Fibroblast of skin of left quadriceps (primary cell): Measurements from ENCODE around the gene ATP2B2.
"Not testable (repeated sequence)": the region's sequence is repeated elsewhere in the genome, so short reads cannot be mapped to it uniquely, and the experiment has no call there.

Experiments used
- DNase-seq, 2 experiments: peaks; one replicate each; pipeline ENCODE4 v3.0.0-alpha.2; 2013; ENCODE audit warnings: low read depth in 2 of 2

The ATP2B2 gene

GRCh38 chr3:10505050-10505790 is at the start of gene ATP2B2:
Gene ATP2B2 (minus strand): TSS chr3:10505586. CDS start chr3:10449543, 56,043 bp downstream.
- no peak for DNase-seq

DNA sequence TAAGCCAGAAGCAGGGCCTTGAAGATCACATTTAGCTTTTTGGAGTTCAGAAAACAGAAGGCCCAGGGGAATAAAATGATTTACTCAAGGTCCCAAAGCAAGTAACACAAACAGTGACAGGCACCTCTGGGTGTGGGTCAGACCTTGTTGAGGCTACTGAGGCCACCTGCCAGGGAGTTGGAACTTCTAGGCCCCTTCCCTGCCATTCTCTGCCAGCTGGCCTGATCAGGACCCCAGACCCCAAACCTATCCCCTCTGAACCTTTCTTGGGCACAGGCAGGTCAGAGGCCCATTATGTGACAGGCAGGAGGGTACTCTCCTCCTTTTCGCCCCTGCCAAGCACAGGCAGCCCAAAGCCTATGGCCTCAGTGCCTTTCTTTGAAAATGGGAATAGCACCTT is 49.4 kb upstream of the ATP2B2 start:
- no peak for DNase-seq

GRCh38 chr3:10554236-10554611 is 48.8 kb upstream of the ATP2B2 start:
- no peak for DNase-seq

DNA sequence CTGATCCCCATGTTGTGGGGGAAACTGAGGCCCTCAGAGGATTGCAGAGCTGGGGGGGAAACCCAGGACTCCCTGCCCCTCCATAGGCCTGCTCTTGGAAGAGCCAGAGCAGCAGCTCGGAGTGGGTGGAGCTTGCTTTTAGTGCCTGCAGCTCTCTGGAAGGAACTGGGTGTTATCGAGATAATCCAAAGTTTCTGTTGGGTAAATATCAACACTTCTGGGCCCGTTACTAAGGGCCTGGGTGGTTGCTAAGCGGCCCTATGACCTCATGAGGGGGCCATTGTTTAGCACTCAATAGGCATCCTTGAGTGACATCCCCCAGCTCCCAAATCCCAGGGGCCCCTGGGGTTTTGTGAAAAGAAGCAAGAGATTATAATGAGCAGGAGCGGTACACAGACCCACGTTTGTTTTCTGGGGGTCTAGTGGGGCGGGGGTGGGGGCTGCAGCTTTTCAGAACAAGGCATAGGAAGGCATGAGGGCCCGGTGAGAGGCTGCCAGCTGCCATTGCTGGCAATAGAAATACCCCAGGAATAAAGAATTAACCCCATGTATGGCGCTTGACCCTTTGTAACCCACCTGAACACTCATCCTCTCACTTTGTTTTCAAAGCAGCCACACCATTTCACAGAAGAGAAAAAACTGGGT is 48.3 kb upstream of the ATP2B2 start:
- no peak for DNase-seq

- no peak for DNase-seq
Observed at GRCh38 chr3:10552631-10552943, 47.2 kb upstream of the ATP2B2 start.

DNA sequence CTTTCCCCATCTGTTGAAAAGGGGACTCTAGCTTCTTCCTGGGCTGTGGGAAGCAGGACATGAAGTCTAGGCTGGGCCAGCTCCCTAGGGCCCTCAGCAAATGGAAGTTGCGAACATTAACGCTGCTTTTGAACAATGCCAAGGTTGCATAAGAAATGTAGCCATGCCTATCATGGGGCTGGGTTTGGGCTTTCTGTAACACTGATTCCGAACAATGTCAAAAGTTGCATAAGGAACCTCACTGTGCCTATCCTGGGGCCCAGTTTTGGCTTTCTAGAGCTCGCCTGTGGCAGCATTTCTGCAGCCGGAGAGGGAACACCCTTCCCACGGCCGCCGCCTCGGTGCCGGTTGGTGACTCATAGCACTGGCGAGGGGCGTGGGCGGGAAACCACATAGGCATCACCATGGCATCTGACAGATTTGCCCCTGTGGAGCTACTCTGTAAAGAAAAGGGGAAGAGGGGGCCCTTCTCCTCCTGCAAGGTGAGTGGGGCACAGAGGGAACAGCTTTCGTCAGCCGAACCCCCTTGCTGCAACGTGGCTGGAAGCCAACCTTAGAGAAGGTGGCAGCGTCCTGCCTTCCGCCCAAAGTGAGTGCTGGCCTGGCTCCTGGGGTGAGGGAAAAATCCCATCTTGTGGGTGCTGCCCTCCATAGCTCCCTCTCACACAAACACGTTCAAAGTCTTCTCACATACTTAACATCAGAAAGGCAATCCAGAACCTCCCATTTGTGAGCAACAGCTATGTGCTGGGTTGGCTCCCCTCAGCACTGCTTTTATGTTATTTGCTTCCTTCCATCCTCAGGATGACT is 46.6 kb upstream of the ATP2B2 start:
- no peak for DNase-seq

- DNase-seq = no peak
Observed at GRCh38 chr3:10551139-10551538, 45.8 kb upstream of the ATP2B2 start.

DNA sequence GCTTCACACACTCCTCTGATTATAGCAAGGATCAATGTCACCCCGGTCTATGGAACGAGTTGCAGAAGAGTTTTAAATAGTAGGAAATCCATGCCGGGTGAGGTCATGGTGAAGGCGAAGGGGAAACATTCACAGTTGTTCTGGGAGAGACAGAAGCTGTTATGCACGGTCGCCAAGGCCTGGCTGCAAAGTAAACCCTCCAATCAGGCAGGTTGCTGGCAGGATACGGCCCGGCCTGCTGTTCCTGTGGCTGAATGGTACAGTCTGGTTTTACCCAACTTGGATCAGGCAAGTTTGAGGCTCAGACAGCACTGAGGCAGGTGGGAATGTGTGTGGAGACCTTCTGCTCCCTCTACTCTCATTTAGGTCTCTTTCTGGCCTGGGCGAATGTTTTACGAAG is 45.3 kb upstream of the ATP2B2 start:
- no peak for DNase-seq

DNA sequence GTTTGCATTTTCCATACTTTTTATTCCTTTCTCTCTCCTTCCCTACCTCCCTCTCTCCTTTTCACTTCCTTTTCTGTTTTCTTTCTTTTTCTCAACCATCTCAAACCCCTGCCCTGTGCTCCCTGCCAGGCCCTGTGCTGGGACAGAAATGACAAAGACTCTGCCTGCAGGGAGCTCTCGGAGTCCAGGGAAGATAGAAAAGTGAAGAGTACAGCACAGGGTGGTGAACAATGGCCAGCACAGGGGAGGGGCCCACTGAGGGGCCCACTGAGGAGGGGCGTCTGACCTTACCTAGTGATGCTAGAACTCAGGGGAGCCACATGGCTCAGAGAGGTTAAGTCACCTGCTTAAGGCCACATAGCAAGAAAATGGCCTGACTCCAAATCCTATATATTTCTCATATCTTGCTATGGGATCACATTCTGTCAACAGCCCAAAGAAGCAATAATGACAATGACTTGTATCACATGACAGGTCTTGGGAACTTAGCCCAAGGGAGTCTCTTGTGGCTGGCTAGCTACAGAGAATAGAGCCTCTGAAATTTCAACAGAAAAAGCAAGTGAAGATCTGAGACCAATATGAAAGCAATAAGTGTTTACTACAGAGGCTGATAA is 44.3 kb upstream of the ATP2B2 start:
- DNase-seq = no peak

DNA sequence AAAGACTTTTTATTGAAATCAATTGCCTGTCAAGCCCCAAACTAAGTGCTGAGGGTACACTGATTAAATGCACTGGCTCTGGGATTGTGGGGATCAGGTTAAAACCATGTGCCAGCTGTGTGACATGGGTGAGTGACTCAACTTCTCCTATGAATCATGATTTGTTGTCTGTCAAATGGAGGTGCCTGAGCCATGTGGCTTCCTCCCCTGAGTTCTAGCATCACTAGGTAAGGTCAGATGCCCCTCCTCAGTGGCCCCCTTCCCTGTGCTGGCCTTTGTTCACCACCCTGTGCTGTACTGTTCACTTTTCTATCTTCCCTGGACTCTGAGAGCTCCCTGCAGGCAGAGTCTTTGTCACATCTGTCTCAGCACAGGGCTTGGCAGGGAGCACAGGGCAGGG is 43.6 kb upstream of the ATP2B2 start:
- no peak for DNase-seq

- no peak for DNase-seq
Observed at GRCh38 chr3:10547841-10548783, 42.7 kb upstream of the ATP2B2 start.

GRCh38 chr3:10547413-10547812 is 42.0 kb upstream of the ATP2B2 start:
- DNase-seq = no peak

DNA sequence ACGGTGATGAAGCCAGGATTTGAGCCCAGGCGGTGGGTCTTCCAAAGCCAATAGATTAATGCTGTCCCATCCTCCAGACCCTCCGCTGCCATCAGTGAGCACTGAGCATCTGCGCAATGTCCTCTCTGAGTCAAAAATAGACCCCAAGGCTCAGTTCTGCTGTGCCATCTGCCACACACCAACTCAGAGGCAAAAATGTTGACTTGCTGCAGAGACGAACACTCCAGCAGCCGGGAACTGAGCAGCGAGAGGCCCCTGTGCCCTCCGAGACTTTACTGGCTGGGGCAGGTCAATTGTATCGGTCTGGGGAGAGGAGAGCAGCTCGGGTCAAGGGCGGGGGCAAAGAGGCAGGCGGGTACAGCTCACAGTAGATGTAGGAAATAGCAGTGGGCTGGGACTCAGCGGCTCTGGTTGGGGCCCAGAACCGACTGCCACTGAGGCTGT is 41.5 kb upstream of the ATP2B2 start:
- DNase-seq = no peak

DNA sequence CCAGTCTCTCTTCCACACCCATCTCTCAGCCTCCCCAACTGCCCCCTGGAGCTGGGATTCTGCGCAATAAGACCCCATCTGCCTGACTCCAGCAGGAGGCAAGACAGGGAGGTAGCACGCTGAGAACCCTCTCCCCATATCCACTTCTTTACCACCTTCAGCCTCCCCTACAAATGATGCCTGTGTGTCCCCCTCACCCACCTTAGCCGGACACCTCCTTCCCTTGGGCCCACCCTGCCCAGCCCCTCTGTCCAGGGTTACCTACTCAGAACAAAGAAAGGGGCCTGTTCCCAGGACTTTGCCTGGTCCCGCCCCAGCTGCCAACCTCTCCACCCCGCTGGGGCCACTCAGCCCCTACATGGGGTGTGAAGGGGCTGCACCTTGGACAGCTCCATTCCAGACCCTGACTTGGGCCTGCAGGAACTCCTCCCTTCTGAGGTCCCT is 40.8 kb upstream of the ATP2B2 start:
- no peak for DNase-seq

DNA sequence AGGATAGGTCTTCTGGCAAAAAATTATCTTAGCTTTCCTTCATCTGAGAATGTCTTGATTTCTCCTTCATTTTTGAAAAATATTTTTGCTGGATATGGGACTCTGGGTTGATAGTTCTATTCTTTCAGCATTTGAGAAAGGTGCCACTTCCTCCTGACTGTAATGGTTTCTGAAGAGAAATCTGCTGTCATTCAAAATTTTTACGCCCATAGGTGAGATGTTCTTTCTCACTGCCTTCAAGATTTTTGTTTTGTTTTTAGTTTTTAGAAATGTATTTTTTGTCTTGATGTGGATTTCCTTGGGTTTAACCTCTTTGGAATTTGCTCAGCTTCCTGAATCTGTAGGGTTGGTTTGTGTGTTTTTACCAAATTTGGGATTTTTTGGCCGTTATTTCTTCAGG is 37.1 kb upstream of the ATP2B2 start:
- DNase-seq = no peak

- DNase-seq = not testable (repeated sequence)
Observed at GRCh38 chr3:10540347-10540746, 35.0 kb upstream of the ATP2B2 start.

GRCh38 chr3:10534066-10534465 is 28.7 kb upstream of the ATP2B2 start:
- no peak for DNase-seq

GRCh38 chr3:10533737-10534023 is 28.3 kb upstream of the ATP2B2 start:
- no peak for DNase-seq

DNA sequence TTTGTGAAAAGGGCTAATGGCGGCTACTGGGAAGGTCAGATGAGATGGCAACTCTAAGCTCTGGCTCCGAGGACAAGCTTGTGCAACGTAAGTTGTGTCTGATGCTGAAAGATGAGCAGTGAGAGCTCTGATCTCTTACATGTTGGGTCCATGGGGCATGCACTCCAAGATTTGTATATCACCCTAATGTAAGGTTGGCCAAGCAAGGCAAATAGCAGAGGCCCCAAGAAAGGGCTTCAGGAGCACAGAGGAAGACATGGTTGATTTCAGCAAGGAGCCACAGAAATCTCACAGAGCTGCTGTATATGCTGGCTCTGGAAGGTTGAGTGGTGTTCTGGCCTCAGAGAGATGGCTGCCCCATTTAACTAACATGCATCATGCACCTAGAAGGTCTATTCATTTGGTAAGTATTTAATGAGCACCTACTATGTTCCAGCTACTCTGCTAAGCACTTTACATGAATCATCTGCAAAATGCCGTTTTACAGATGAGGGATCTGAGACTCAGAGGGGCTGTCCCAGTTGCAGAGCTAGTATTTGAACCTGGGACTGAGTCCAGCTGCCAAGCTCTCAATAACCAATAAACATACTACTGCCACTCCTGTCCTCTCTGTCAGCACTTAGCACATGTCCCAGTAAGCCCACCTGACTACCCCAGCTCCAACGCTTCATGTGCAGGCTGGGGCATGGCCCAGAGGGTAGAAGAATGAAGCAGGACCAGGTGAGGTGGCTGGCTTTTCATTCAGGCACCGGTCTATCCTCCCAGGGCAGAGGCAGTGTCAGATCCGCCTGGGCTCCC is 27.8 kb upstream of the ATP2B2 start:
- no peak for DNase-seq

DNA sequence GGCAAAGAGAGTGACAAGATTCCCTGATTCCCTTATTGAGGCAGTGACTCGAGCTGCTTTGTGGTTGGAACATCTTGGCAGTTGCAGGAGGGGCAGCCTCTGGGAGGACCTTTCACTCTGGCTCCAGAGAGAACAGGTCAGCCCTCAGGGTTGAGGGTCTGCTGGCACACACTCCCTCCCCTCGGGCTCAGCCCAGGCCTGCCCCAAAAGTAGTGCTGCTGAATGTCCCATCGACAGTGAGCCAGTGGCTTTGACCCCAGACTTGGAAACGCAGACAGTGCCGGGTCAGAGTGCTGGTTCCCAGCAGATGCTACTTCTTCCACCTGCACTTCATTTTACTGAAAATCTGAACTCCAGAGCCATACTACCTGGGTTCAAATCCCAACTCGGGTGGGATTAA is 25.6 kb upstream of the ATP2B2 start:
- no peak for DNase-seq

- no peak for DNase-seq
Observed at GRCh38 chr3:10530241-10530640, 24.9 kb upstream of the ATP2B2 start.
